HepG2 (cell line): ENCODE results near the gene STC2. TPM values are rescaled to one million over a fixed set of nuclear protein-coding genes. Genes with fewer than 3 reads are reported as not detected.
A peak's percentile ranks its signal among the peaks of the same experiment; 100 is the strongest.

Experiments
- CBX1 ChIP-seq: IDR thresholded peaks from one replicate; pipeline ENCODE4 v1.6.1; 2016; ENCODE audit warnings: antibody characterized with exemption, low read depth
- E2F1 ChIP-seq: sonication (generic); formaldehyde crosslinking; IDR thresholded peaks from 2 replicates; pipeline ENCODE4 v1.5.0; 2020; ENCODE audit warnings: missing genetic modification reagents
- EEA1 ChIP-seq: sonication (generic); formaldehyde crosslinking; IDR thresholded peaks from 2 replicates; pipeline ENCODE4 v1.5.1; 2020; ENCODE audit warnings: mild to moderate bottlenecking, missing genetic modification reagents, borderline replicate concordance
- ESRRA ChIP-seq: sonication (generic); formaldehyde crosslinking; IDR thresholded peaks from 2 replicates; pipeline ENCODE4 v1.5.1; 2020; ENCODE audit warnings: mild to moderate bottlenecking, low read depth, missing genetic modification reagents
- FOXK1 ChIP-seq: sonication (generic); formaldehyde crosslinking; IDR thresholded peaks from 2 replicates; pipeline ENCODE4 v1.4.0; 2020; ENCODE audit warnings: low read depth, missing genetic modification reagents, borderline replicate concordance
- GATAD1 ChIP-seq: IDR thresholded peaks from 2 replicates; pipeline ENCODE4 v1.6.1; 2016; ENCODE audit warnings: missing genetic modification reagents, missing compliant biosample characterization
- HNRNPK ChIP-seq: fragments of 200-400 bp; formaldehyde crosslinking; IDR thresholded peaks from 2 replicates; pipeline ENCODE4 v1.6.1; 2018; ENCODE audit warnings: low read length, low read depth, moderate library complexity, mild to moderate bottlenecking; ENCODE audit not compliant: poor library complexity, severe bottlenecking
- JDP2 ChIP-seq: sonication (generic); formaldehyde crosslinking; IDR thresholded peaks from 2 replicates; pipeline ENCODE4 v1.8.1; 2022; ENCODE audit warnings: missing genetic modification reagents, borderline replicate concordance
- KAT2B ChIP-seq: fragments of 150-350 bp; IDR thresholded peaks from 2 replicates; pipeline ENCODE4 v1.6.1; 2014; ENCODE audit warnings: low read depth, low read length, borderline replicate concordance
- KDM5B ChIP-seq: sonication (generic); formaldehyde crosslinking; IDR thresholded peaks from 2 replicates; pipeline ENCODE4 v1.4.0; 2020; ENCODE audit warnings: missing genetic modification reagents, mild to moderate bottlenecking, borderline replicate concordance
- MTERF4 ChIP-seq: sonication (generic); formaldehyde crosslinking; IDR thresholded peaks from 2 replicates; pipeline ENCODE4 v1.8.0; 2023; ENCODE audit warnings: mild to moderate bottlenecking, missing genetic modification reagents
- RFXAP ChIP-seq: sonication (generic); formaldehyde crosslinking; IDR thresholded peaks from 2 replicates; pipeline ENCODE4 v1.4.0; 2020; ENCODE audit warnings: missing genetic modification reagents, borderline replicate concordance
- SP140L ChIP-seq: sonication (generic); formaldehyde crosslinking; IDR thresholded peaks from 2 replicates; pipeline ENCODE4 v1.4.0; 2020; ENCODE audit warnings: missing genetic modification reagents, borderline replicate concordance
- U2AF1 ChIP-seq: fragments of 200-400 bp; formaldehyde crosslinking; optimal IDR thresholded peaks from 2 replicates; pipeline ENCODE3; 2017; ENCODE audit warnings: mild to moderate bottlenecking, low read depth, low read length
- USF2 ChIP-seq, 2 experiments: sonication (generic) in 1 of 2; formaldehyde crosslinking in 1 of 2; IDR thresholded peaks; 2 replicates each; pipeline versions ENCODE4 v1.5.1 to v1.6.1; 2011 to 2020; ENCODE audit warnings: borderline replicate concordance in 1 of 2, low read depth in 1 of 2, low read length in 1 of 2, mild to moderate bottlenecking in 1 of 2, missing genetic modification reagents in 1 of 2, moderate library complexity in 1 of 2
- ZBED4 ChIP-seq: sonication (generic); formaldehyde crosslinking; IDR thresholded peaks from 2 replicates; pipeline ENCODE4 v1.4.0; 2020; ENCODE audit warnings: missing genetic modification reagents, borderline replicate concordance
- ZNF432 ChIP-seq: sonication (generic); formaldehyde crosslinking; IDR thresholded peaks from 2 replicates; pipeline ENCODE4 v1.5.0; 2020; ENCODE audit warnings: missing genetic modification reagents, mild to moderate bottlenecking, borderline replicate concordance
- ZNF569 ChIP-seq: sonication (generic); formaldehyde crosslinking; IDR thresholded peaks from 2 replicates; pipeline ENCODE4 v1.5.0; 2020; ENCODE audit warnings: mild to moderate bottlenecking, missing genetic modification reagents, moderate library complexity, borderline replicate concordance
- ZNF580 ChIP-seq: IDR thresholded peaks from 2 replicates; pipeline ENCODE4 v1.6.1; 2016; ENCODE audit warnings: low read depth, borderline replicate concordance
- ZNF607 ChIP-seq: sonication (generic); formaldehyde crosslinking; IDR thresholded peaks from 2 replicates; pipeline ENCODE4 v1.5.1; 2020; ENCODE audit warnings: missing genetic modification reagents, mild to moderate bottlenecking, borderline replicate concordance
- ZNF839 ChIP-seq: sonication (generic); formaldehyde crosslinking; IDR thresholded peaks from 2 replicates; pipeline ENCODE4 v1.4.0; 2020; ENCODE audit warnings: missing genetic modification reagents, mild to moderate bottlenecking, borderline replicate concordance
- ZNF878 ChIP-seq: sonication (generic); formaldehyde crosslinking; IDR thresholded peaks from 2 replicates; pipeline ENCODE4 v1.8.1; 2023; ENCODE audit warnings: mild to moderate bottlenecking, missing genetic modification reagents, moderate library complexity
- polyA plus RNA-seq, 8 experiments: library from polyadenylated mRNA; depleted of rRNA in 3 of 8; stranded (reverse) in 7 of 8; unstranded in 1 of 8; fragments of >200 nt; fragmentation: Illumina TruSeq in 4 of 8; extraction: Trizol in 4 of 8; gene quantifications; 2 replicates each; pipeline versions ENCODE4 v1.2.1 to v1.2.3, GENCODE V29; 2011 to 2016; ENCODE audit warnings: low read depth in 4 of 8, missing spikeins in 1 of 8, mixed read lengths in 1 of 8; ENCODE audit not compliant: insufficient read depth in 1 of 8
- total RNA-seq, 5 experiments: library from RNA; depleted of rRNA; stranded (reverse); fragments of >200 nt; fragmentation: Illumina TruSeq; extraction: Trizol; gene quantifications; 2 replicates each; pipeline ENCODE4 v1.2.3, GENCODE V29; 2016; ENCODE audit warnings: low read depth in 1 of 5

Gene STC2
- total and polyA plus RNA-seq, 2 of the 13 experiments (the other 11 are each of a cell fraction or from before 2014, with no cell fraction given): 27.1 to 69.2 TPM

- TF ChIP-seq ZBED4 (CRISPR knock-in tag) (no peak), ZNF432 (CRISPR knock-in tag) (no peak), HNRNPK (no peak), ESRRA (CRISPR knock-in tag) (no peak), ZNF839 (CRISPR knock-in tag) (no peak), GATAD1 (CRISPR knock-in tag) (no peak), E2F1 (CRISPR knock-in tag) (no peak), U2AF1 (no peak), ZNF569 (no peak), USF2 (IDR thresholded peaks at IDR 0.05; ENCODE audit: low read depth, low read length) (no peak), USF2 (CRISPR knock-in tag; IDR thresholded peaks at IDR 0.05; ENCODE audit: borderline replicate concordance) (no peak), JDP2 (no peak), FOXK1 (CRISPR knock-in tag) (peak; percentile 39; the same call in 1 of the 2 replicates), ZNF607 (CRISPR knock-in tag) (no peak), ZNF580 (CRISPR knock-in tag) (0 out of 2 replicates have a peak, but pooled peaks have one; percentile 31), MTERF4 (no peak), KDM5B (CRISPR knock-in tag) (no peak), ZNF878 (CRISPR knock-in tag) (no peak), CBX1 (peak; percentile 32), KAT2B (no peak), SP140L (CRISPR knock-in tag) (no peak), EEA1 (CRISPR knock-in tag) (no peak), RFXAP (no peak)
Measured at GRCh38 chr5:173304591-173304988, 23.6 kb downstream of the STC2 start (continued).
